SKM-1 (cell line): ENCODE results near the gene USPL1.

Experiments
- DNase-seq: peaks from one replicate; lab custom pipeline; 2025; ENCODE audit not compliant: unreplicated experiment; lab: John Stamatoyannopoulos, UW

Gene USPL1

GRCh38 chr13:30617315-30618185 lies at the start of gene USPL1:
TSS of gene USPL1 (plus strand) at chr13:30617920. CDS start at chr13:30621141, 3,221 bp downstream.
- peak; percentile 98 for DNase-seq

DNA sequence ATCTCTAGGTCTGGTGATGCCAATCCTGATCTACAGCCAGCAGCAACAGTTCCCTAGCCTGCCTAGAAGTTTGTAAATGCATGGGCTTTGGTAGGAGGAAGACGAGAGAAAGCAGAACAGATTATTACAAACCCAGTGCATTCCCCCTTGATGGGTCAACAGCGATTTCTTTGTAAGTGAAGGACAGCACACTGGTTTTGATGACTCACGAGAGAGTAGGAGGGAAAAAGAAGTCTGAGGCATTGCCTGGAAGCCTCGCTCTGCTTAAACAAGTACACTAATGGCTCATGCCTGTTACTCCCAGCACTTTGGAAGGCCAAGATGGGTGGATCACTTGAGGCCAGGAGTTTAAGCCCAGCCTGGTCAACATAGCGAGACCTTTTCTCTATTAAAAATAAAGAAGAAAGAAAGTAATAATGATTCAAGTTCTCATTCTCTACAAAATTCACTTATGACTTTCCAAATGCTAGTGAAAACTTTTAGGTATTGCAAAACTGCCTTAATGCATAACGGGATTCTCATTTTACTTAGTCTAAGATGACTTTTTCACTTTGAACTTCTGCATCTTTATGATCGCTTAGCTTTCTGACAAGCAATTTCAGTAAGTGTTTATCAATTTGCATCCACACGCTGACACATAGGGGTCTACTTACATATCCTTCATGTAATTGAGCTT lies 47.7 kb upstream of the USPL1 start:
- DNase-seq, result no peak

GRCh38 chr13:30570691-30571090 lies 47.0 kb upstream of the USPL1 start:
- DNase-seq, result no peak

DNA sequence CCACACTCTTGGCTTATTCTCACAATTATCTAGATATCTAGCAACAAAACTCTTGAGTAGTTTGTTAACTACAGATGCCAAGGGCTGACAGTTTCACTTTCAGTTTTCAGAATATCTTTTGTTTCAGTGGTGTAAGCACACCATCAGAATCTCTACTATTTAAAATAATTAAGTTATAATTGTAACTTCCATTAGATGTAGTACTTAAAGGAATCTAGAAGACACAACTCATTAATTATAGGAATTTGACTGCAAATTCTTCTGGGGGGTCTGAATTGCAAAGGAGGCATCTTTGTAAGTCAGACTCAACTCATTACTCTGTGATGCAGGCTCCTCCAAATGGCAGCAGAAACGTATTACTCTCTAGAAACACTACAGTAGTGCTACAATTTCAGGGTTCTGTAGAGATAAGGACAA lies 44.9 kb upstream of the USPL1 start:
- DNase-seq, result no peak

DNA sequence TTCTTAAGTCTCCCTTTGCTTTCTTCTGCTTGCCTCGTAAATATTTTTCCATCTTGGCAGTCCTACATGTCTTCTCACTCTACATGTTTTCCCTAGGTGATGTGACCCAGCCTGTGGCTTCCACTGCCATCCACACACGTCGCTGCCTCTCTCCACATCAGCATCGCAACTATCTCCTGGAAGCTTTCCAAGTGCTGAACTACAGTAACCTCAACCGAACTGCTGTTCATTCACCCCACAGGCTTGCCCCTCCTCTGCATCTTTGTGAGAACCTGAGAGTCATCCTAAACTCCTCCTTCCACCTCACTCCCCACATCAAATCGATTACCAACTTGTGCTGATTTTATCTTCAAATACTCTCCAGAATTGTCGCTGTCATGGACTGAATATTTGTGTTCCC lies 41.2 kb upstream of the USPL1 start:
- no peak for DNase-seq

GRCh38 chr13:30577401-30577852 lies 40.3 kb upstream of the USPL1 start:
- DNase-seq, result no peak

DNA sequence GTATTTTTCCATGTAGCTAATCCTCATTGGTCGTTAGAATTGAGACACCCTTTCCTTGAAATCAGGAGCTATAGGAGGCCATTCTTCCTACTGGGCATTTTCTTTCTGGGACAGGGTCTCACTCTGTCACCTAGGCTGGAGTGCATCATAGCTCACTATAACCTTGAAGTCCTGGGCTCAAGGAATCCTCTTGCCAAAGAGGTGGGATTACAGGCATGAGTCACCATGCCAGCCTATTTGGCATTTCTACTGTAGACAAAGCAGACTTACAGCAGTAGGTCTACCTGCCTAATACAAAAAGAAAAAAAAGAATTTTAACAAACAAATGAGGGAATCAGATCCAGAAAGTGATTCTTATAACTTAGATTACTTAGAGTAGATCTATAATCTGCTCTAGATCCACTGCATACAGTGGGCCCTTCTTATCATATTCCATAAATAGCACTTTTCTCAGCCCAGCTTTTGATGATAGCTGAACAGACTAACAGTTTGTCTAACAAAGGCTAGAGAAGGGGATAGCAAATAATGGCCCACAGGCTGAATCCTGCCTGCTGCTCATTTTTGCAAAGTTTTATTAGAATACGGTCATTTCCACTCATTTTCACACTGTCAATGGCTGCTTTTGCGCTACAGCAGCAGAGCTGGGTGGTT lies 36.7 kb upstream of the USPL1 start:
- DNase-seq, result no peak

DNA sequence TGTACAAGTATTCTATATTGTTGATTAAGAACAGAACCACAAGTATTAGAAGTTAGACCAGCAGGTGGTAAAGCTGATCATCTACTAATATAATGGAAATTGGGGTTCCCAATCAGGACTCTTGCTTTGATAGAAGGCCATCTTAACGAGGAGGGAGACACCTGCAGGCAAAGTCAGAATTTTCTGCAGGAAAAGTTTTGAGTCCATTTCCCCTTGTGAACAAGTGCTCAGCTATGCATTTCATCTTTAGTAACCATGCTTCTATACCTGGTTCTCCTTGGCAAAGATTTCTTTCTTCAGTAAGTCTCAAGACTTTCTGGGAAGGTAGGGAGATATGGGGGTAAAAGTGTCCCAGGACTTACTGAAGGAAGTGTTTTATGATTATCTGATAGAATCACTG lies 36.1 kb upstream of the USPL1 start:
- DNase-seq, result no peak

DNA sequence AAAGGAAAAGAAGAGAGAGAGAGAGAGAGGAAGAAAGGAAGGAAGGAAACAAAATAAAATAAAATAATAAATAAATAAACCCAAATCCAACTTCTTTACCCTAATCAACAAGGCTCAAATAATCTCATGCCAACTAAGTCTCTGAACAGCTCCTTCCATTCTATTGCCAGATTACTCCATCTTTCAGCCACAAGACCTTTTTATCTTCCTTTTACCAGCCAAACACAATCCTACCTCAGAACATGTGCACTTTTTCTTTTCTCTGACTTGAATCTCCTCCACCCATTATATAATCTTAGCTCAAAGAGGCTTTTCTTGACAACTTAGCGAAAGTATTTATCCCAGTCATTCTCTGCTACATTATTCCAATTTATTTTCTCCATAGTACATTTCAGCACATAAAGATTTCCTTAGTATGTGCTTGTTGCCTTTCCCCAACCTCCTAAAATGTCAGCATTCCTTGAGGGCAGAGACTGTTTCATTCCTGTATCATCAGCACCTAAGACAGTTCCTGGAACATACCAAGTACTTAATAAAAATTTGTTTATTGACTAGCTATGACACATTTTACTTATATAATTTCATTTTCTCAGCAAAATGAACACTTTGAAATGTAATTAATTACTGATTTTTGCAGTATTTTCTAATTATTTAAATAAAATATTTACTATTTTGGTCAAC lies 33.5 kb upstream of the USPL1 start:
- no peak for DNase-seq

DNA sequence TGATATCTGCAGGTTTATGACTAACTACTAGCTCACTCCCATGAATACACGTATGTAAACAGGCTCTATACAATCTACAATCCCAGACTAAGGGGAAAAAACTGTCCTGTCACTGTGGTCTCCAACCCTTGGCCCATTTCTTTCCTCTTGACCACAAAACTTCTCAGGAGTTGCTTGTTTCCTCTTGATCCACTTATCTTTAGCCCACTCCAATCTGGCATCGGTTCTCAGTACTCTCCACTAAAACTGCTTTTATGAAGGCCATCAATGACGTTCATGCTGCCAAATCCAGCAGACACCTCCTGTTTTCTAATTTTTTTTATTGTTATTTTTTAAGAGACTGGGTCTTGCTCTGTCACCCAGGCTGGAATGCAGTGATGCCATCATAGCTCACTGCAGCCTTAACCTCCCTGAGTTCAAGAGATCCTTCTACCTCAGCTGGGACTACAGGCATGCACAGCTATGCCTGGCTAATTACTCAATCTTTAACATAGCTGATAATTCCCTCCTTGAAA lies 31.9 kb upstream of the USPL1 start:
- DNase-seq, result no peak

DNA sequence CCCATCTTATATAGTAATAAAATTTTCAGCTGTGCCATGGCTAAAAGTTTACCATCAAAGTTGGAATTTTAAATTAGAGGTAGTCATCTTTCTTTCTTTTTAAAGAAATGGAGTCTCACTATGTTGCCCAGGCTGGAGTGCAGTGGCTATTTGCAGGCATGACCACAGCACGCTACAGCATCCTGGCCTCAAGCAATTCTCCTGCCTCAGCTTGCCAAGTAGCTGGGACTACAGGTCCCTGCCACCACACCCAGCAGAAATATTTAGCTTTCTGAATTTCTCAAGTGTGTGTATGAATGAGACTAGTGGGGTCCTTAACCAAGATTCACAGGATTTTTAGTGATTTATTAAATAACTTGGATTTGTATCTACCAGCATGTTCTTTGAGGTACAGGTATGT lies 30.5 kb upstream of the USPL1 start:
- no peak for DNase-seq

- no peak for DNase-seq
Observed at GRCh38 chr13:30587739-30588138, 30.0 kb upstream of the USPL1 start.

DNA sequence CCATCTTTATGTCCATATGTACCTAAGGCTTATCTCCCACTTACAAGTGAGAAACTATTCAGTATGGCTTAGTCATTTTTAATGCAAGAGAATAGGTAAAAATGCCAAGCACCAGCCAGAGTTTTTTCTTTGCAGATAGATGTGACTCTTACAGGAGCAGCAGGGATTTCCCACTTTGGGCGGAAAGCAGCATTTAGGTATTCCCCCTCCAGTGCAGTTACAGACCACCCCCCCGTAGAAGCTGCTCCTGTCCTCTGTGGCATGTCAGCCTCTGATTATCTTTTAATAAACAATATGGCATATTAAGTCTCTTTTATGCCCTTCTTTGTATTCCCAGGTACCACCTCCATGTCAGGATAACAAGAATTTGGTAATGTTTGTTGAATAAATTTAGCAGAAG lies 24.7 kb upstream of the USPL1 start:
- DNase-seq, result no peak

DNA sequence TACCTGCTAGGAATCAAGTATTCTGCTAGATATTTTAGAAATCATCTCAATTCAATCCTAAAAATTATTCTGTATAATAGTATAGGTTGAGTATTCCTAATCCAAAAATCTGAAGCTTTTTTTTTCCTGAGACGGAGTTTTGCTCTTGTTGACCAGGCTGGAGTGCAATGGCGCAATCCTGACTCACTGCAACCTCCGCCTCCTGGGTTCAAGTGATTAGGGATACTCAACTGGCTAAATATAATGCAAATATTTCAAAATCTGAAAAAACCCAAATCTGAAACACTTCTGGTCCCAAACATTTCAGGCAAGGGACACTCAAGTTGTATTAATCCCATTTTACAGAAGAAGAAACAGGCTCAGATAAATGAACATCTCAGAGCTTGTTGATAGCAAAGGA lies 17.2 kb upstream of the USPL1 start:
- DNase-seq, result no peak

DNA sequence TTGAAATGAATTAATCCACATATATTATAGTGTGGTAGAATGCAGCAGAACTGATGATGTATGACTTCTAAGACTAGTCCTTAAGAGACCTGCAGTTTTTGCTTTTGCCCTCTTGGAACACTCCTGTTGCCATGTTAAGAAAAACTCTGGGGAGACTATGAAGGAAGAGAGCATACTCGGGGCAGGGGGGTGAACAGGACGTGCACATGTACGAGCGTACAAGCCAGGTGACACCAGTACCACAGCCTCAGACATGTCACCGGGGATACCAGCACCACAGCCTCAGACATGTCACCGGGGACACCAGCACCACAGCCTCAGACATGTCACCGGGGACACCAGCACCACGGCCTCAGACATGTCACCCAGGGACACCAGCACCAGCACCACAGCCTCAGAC lies 15.9 kb upstream of the USPL1 start:
- DNase-seq, result no peak

- DNase-seq, result no peak
Observed at GRCh38 chr13:30605052-30605451, 12.7 kb upstream of the USPL1 start.

GRCh38 chr13:30607186-30607585 lies 10.5 kb upstream of the USPL1 start:
- peak; percentile 19 for DNase-seq

DNA sequence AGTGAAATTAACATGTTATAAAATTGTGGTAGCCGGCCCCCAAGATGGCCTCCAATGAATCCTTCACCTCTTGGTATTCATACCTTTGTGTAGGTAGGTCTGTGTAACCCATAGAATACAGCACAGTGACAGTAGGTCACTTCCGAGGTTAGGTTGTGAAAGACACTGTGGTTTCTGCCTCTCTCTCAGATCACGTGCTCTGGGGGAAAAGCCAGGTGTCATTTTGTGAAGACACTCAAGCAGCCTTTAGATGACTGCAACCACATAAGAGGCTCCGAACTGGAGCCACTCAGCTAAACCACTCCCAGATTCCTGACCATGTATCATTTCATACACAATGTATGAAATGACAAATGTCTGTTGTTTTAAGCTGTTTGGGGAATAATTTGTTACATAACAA lies 9.8 kb upstream of the USPL1 start:
- peak; percentile 29 for DNase-seq

GRCh38 chr13:30608364-30608763 lies 9.4 kb upstream of the USPL1 start:
- DNase-seq, result no peak

GRCh38 chr13:30610311-30610710 lies 7.4 kb upstream of the USPL1 start:
- no peak for DNase-seq

DNA sequence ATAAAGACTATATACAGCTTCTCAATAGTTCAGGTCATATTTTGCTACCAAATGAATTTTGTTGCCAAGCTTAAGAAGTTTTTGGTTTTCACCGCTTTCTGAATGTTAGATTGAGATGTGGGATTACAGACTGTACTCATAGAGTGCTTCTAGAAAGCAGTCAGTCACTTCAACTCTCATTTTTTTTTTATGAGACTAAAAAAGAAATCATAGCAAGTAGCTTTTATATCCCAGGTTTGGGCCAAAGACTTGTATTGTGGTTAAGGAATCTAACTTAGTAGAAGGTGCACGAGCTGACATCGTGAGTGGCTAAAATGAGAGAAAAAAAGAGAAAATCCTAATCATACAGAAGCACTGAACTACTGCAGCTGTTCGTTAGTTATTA lies 2.2 kb upstream of the USPL1 start:
- DNase-seq, result no peak
